Stimulated activated effector memory CD8-positive, alpha-beta T cell treated with anti-CD3 and anti-CD28 coated beads, Interleukin-12 subunit alpha, Interleukin-12 subunit beta, amount 100 ng/mL, for 72 hours (primary cell): ENCODE results near the gene RCCD1.
A peak's percentile ranks its signal among the peaks of the same experiment; 100 is the strongest.

Experiments
- ATAC-seq: fragments of 150-1000 bp; cut with Tn5 transposase; 2 replicates; pipeline ENCODE4 v1.10.0; 2021
- DNase-seq, 2 donors: peaks; one replicate each; pipeline ENCODE4 v3.0.0; 2021 to 2022; ENCODE audit warnings: low spot score in 2 of 2
- H3K27ac Mint-ChIP-seq: one replicate; pipeline ENCODE4 v1.8.0; 2022; ENCODE audit warnings: mild to moderate bottlenecking, mixed read lengths
- H3K36me3 Mint-ChIP-seq: one replicate; pipeline ENCODE4 v1.8.0; 2022; ENCODE audit warnings: mild to moderate bottlenecking, mixed read lengths
- H3K4me1 Mint-ChIP-seq: one replicate; pipeline ENCODE4 v1.8.0; 2022; ENCODE audit warnings: mixed read lengths
- H3K4me3 Mint-ChIP-seq: one replicate; pipeline ENCODE4 v1.8.0; 2022; ENCODE audit warnings: mild to moderate bottlenecking, mixed read lengths
- H3K9me3 Mint-ChIP-seq: one replicate; pipeline ENCODE4 v1.8.0; 2022; ENCODE audit warnings: mixed read lengths

Gene RCCD1

GRCh38 chr15:90931575-90931827, 23.2 kb upstream of the RCCD1 start:
- DNase-seq (no peak), ATAC-seq (no peak)
- Mint-ChIP-seq H3K36me3 (peaks cover 33% of the 10 kb centered on the region), H3K4me1 (peaks cover 50% of the 10 kb centered on the region), H3K4me3 (peak overlapping the region; percentile 89), H3K27ac (peak overlapping the region; percentile 96), H3K9me3 (no peaks in the 10 kb centered on the region)

- ATAC-seq (peak; percentile 74), DNase-seq (peak; percentile 98)
- peak within 1 kb of the TSS; percentile 89 for H3K4me3 Mint-ChIP-seq
- peaks cover 38% of the 10 kb centered on the region for H3K36me3 Mint-ChIP-seq
- H3K27ac Mint-ChIP-seq: peak within 1 kb of the TSS; percentile 96
- H3K4me1 Mint-ChIP-seq: peaks cover 54% of the 10 kb centered on the region
- H3K9me3 Mint-ChIP-seq: no peaks in the 10 kb centered on the region
These were observed 22.6 kb upstream of the RCCD1 start, which contains the start of gene HDDC3 for GRCh38 chr15:90931828-90932659. Gene HDDC3 (minus strand): TSS chr15:90932549. CDS start chr15:90932540, 9 bp downstream.

GRCh38 chr15:90932660-90932991, 22.1 kb upstream of the RCCD1 start:
- Mint-ChIP-seq H3K4me1 (peaks cover 54% of the 10 kb centered on the region), H3K36me3 (peaks cover 43% of the 10 kb centered on the region), H3K9me3 (no peaks in the 10 kb centered on the region), H3K27ac (peak overlapping the region; percentile 96), H3K4me3 (peak overlapping the region; percentile 89)
- ATAC-seq: no peak
- no peak for DNase-seq

- H3K4me1 Mint-ChIP-seq: peaks cover 54% of the 10 kb centered on the region
- H3K9me3 Mint-ChIP-seq: no peaks in the 10 kb centered on the region
- ATAC-seq (no peak), DNase-seq (no peak)
- peak overlapping the region; percentile 89 for H3K4me3 Mint-ChIP-seq
- peak overlapping the region; percentile 94 for H3K27ac Mint-ChIP-seq
- peaks cover 50% of the 10 kb centered on the region for H3K36me3 Mint-ChIP-seq
These were observed 21.4 kb upstream of the RCCD1 start for GRCh38 chr15:90933301-90933700.

- ATAC-seq: peak; percentile 57
- H3K27ac Mint-ChIP-seq: peak overlapping the region; percentile 94
- H3K4me3 Mint-ChIP-seq: peak overlapping the region; percentile 91
- peaks cover 61% of the 10 kb centered on the region for H3K36me3 Mint-ChIP-seq
- no peaks in the 10 kb centered on the region for H3K9me3 Mint-ChIP-seq
- peak; percentile 74 to 93 for DNase-seq
- H3K4me1 Mint-ChIP-seq: peaks cover 54% of the 10 kb centered on the region
These were observed 20.3 kb upstream of the RCCD1 start for GRCh38 chr15:90934256-90934948.

- peak; percentile 83 for ATAC-seq
- peaks cover 68% of the 10 kb centered on the region for H3K36me3 Mint-ChIP-seq
- peak within 1 kb of the TSS; percentile 94 for H3K27ac Mint-ChIP-seq
- H3K4me3 Mint-ChIP-seq: peak within 1 kb of the TSS; percentile 91
- peak; percentile 93 to 97 for DNase-seq
- H3K9me3 Mint-ChIP-seq: no peaks in the 10 kb centered on the region
- H3K4me1 Mint-ChIP-seq: peaks cover 54% of the 10 kb centered on the region
These were observed 19.5 kb upstream of the RCCD1 start, which contains the start of gene UNC45A for GRCh38 chr15:90934949-90935751. Gene UNC45A (plus strand): TSS chr15:90935285. CDS start chr15:90935325, 40 bp downstream.

GRCh38 chr15:90936823-90937222, 17.9 kb upstream of the RCCD1 start:
- ATAC-seq: no peak
- H3K9me3 Mint-ChIP-seq: no peaks in the 10 kb centered on the region
- peaks cover 76% of the 10 kb centered on the region for H3K36me3 Mint-ChIP-seq
- no peak for DNase-seq
- H3K4me1 Mint-ChIP-seq: peaks cover 41% of the 10 kb centered on the region
- peak overlapping the region; percentile 94 for H3K27ac Mint-ChIP-seq
- H3K4me3 Mint-ChIP-seq: peak overlapping the region; percentile 91

GRCh38 chr15:90938261-90938660, 16.4 kb upstream of the RCCD1 start:
- DNase-seq: no peak
- peaks cover 83% of the 10 kb centered on the region for H3K36me3 Mint-ChIP-seq

GRCh38 chr15:90939756-90940155, 14.9 kb upstream of the RCCD1 start:
- ATAC-seq (no peak), DNase-seq (no peak)
- no peaks in the 10 kb centered on the region for H3K9me3 Mint-ChIP-seq
- H3K4me3 Mint-ChIP-seq: no peak overlapping the region
- H3K36me3 Mint-ChIP-seq: peaks cover 91% of the 10 kb centered on the region
- H3K4me1 Mint-ChIP-seq: peaks cover 15% of the 10 kb centered on the region
- peak overlapping the region; percentile 76 for H3K27ac Mint-ChIP-seq

More at GRCh38 chr15:90938261-90938660, 16.4 kb upstream of the RCCD1 start:
- Mint-ChIP-seq H3K9me3 (no peaks in the 10 kb centered on the region), H3K27ac (no peak overlapping the region), H3K4me3 (no peak overlapping the region), H3K4me1 (peaks cover 29% of the 10 kb centered on the region)
- ATAC-seq: no peak

GRCh38 chr15:90941038-90941437, 13.6 kb upstream of the RCCD1 start:
- Mint-ChIP-seq H3K9me3 (no peaks in the 10 kb centered on the region), H3K36me3 (peaks cover 99% of the 10 kb centered on the region), H3K4me3 (no peak overlapping the region), H3K27ac (peak overlapping the region; percentile 76), H3K4me1 (peaks cover 8% of the 10 kb centered on the region)
- no peak for ATAC-seq
- DNase-seq: no peak

- no peak for ATAC-seq
- Mint-ChIP-seq H3K36me3 (peaks cover 100% of the 10 kb centered on the region), H3K4me3 (no peak overlapping the region), H3K9me3 (no peaks in the 10 kb centered on the region), H3K4me1 (no peaks in the 10 kb centered on the region), H3K27ac (no peak overlapping the region)
- DNase-seq: no peak
These were observed 12.1 kb upstream of the RCCD1 start for GRCh38 chr15:90942354-90943120.

GRCh38 chr15:90945091-90945490, 9.6 kb upstream of the RCCD1 start:
- Mint-ChIP-seq H3K4me3 (no peak overlapping the region), H3K36me3 (peaks cover 93% of the 10 kb centered on the region), H3K9me3 (no peaks in the 10 kb centered on the region), H3K4me1 (no peaks in the 10 kb centered on the region), H3K27ac (no peak overlapping the region)
- ATAC-seq: no peak
- DNase-seq: no peak

- H3K9me3 Mint-ChIP-seq: no peaks in the 10 kb centered on the region
- H3K36me3 Mint-ChIP-seq: peaks cover 92% of the 10 kb centered on the region
- no peak overlapping the region for H3K27ac Mint-ChIP-seq
- H3K4me3 Mint-ChIP-seq: no peak overlapping the region
- DNase-seq: no peak
- no peak for ATAC-seq
- H3K4me1 Mint-ChIP-seq: no peaks in the 10 kb centered on the region
These were observed 8.1 kb upstream of the RCCD1 start for GRCh38 chr15:90946538-90946937.

GRCh38 chr15:90946941-90947576, 7.6 kb upstream of the RCCD1 start:
- Mint-ChIP-seq H3K4me1 (no peaks in the 10 kb centered on the region), H3K36me3 (peaks cover 92% of the 10 kb centered on the region), H3K9me3 (no peaks in the 10 kb centered on the region), H3K4me3 (no peak overlapping the region), H3K27ac (no peak overlapping the region)
- DNase-seq (no peak), ATAC-seq (no peak)
